ACHN (cell line): ENCODE measurements around the gene ABCG2.

ENCODE experiments used
- DNase-seq: peaks from one replicate; pipeline ENCODE4 v3.0.0-alpha.2; 2015
- in situ Hi-C: cut with HindIII; loops from 2 replicates; pipeline ENCODE4 v1.10.0; 2017; ENCODE audit warnings: low sequenced_read_pairs, low pct_ligation_motif_present, low pct_unique_long_range_greater_than_20kb

The ABCG2 gene

GRCh38 chr4:88097301-88097700 is 61.1 kb downstream of the ABCG2 start:
- DNase-seq = no peak
- in situ Hi-C loops = no loop called here

- in situ Hi-C loops = no loop called here
- no peak for DNase-seq
These were observed 64.6 kb downstream of the ABCG2 start for GRCh38 chr4:88093874-88094273.

GRCh38 chr4:88091378-88091777 is 67.1 kb downstream of the ABCG2 start:
- no peak for DNase-seq
- in situ Hi-C loops = no loop called here

GRCh38 chr4:88090898-88091297 is 67.5 kb downstream of the ABCG2 start:
- no peak for DNase-seq
- in situ Hi-C loops = no loop called here

GRCh38 chr4:88087004-88087403 is 71.4 kb downstream of the ABCG2 start:
- in situ Hi-C loops = no loop called here
- no peak for DNase-seq

- in situ Hi-C loops = no loop called here
- no peak for DNase-seq
These were observed 77.8 kb downstream of the ABCG2 start for GRCh38 chr4:88080626-88081025.

- in situ Hi-C loops = no loop called here
- DNase-seq = no peak
These were observed 79.9 kb downstream of the ABCG2 start for GRCh38 chr4:88078579-88078978.

- in situ Hi-C loops = no loop called here
- no peak for DNase-seq
These were observed 80.4 kb downstream of the ABCG2 start for GRCh38 chr4:88077911-88078524.

- DNase-seq = no peak
- in situ Hi-C loops = no loop called here
These were observed 83.1 kb downstream of the ABCG2 start for GRCh38 chr4:88075336-88075735.

- in situ Hi-C loops = no loop called here
- DNase-seq = no peak
These were observed 88.4 kb downstream of the ABCG2 start for GRCh38 chr4:88070031-88070430.

- in situ Hi-C loops = no loop called here
- no peak for DNase-seq
These were observed 94.0 kb downstream of the ABCG2 start for GRCh38 chr4:88064410-88064809.

GRCh38 chr4:88063634-88064296 is 94.7 kb downstream of the ABCG2 start:
- DNase-seq = no peak
- in situ Hi-C loops = no loop called here

GRCh38 chr4:88062843-88063242 is 95.6 kb downstream of the ABCG2 start:
- in situ Hi-C loops = no loop called here
- DNase-seq = no peak

- in situ Hi-C loops = no loop called here
- no peak for DNase-seq
These were observed 96.1 kb downstream of the ABCG2 start for GRCh38 chr4:88062311-88062710.

GRCh38 chr4:88060431-88060830 is 98.0 kb downstream of the ABCG2 start:
- DNase-seq = no peak
- in situ Hi-C loops = no loop called here

GRCh38 chr4:88059766-88060165 is 98.7 kb downstream of the ABCG2 start:
- in situ Hi-C loops = no loop called here
- no peak for DNase-seq

GRCh38 chr4:88058295-88058694 is 100.1 kb downstream of the ABCG2 start:
- in situ Hi-C loops = no loop called here
- DNase-seq = no peak

- DNase-seq = peak; percentile 47
- in situ Hi-C loops = no loop called here
These were observed 103.5 kb downstream of the ABCG2 start for GRCh38 chr4:88054901-88055300.

GRCh38 chr4:88054229-88054628 is 104.2 kb downstream of the ABCG2 start:
- in situ Hi-C loops = no loop called here

GRCh38 chr4:88045021-88045420 is 113.4 kb downstream of the ABCG2 start:
- in situ Hi-C loops = no loop called here
- DNase-seq = no peak

More at GRCh38 chr4:88054229-88054628, 104.2 kb downstream of the ABCG2 start:
- peak; percentile 2 for DNase-seq
